Measurements from ENCODE around the gene BEST2. TPM values are rescaled to one million over a fixed set of nuclear protein-coding genes. Genes with fewer than 3 reads are reported as not detected.

BEST2 gene
- total RNA-seq, 1 experiment from 2014 or later = not detected

GRCh38 chr19:12726988-12727316, 24.6 kb upstream of the BEST2 start:
- CTCF ChIA-PET = no interaction called here

GRCh38 chr19:12727745-12728433, 23.7 kb upstream of the BEST2 start:
- Histone ChIP-seq H3K27me3 (ENCODE audit: control insufficient read depth, insufficient read depth, low read length) (no peaks in the 10 kb centered on the region), H3K27ac (ENCODE audit: low read length) (no peak overlapping the region), H3K36me3 (ENCODE audit: control insufficient read depth, insufficient read depth, low read length) (no peaks in the 10 kb centered on the region; the same call in none of the 2 replicates), H3K4me3 (ENCODE audit: low read depth in 2 of 2, low read length in 2 of 2) (no peak overlapping the region), H3K9me3 (ENCODE audit: control insufficient read depth, insufficient read depth, low read depth, low read length) (no peaks in the 10 kb centered on the region), H3K4me1 (ENCODE audit: control insufficient read depth, insufficient read depth, low read length) (peaks cover 6% of the 10 kb centered on the region; the same call in 1 of the 2 replicates)
- no peak for TF ChIP-seq REST (IDR thresholded peaks at IDR 0.05; ENCODE audit: insufficient read depth in 1 of 2, low read depth in 2 of 2, low read length in 1 of 2)
- no peak for TF ChIP-seq SIN3A (IDR thresholded peaks at IDR 0.05; ENCODE audit: borderline replicate concordance, insufficient read depth, low read depth, low read length)
- TF ChIP-seq TCF7L2 (IDR thresholded peaks at IDR 0.05; ENCODE audit: low read depth, low read length) = no peak
- no peak for TF ChIP-seq POLR2AphosphoS5 (IDR thresholded peaks at IDR 0.05; ENCODE audit: low read depth, low read length)
- no peak for TF ChIP-seq CTCF (IDR thresholded peaks at IDR 0.05)
- DNase-seq (ENCODE audit: low read depth, low spot score) (no peak), ATAC-seq (no peak)
- BruUV-seq (replicated peaks) = no TSS peak
- CTCF ChIA-PET = interaction anchor here (0.7 kb wide), 1 partner anchor 1631 kb away, joined by 3 read pairs; no protein-coding TSS in a partner anchor
- intact Hi-C loops (cut with micrococcal nuclease; ENCODE audit: unreplicated experiment) (no loop called here), in situ Hi-C loops (cut with HindIII; ENCODE audit: low pct_unique_long_range_greater_than_20kb, low sequenced_read_pairs) (no loop called here)
- POLR2A ChIA-PET = interaction anchor here (0.7 kb wide), 3 partner anchors 27 to 899 kb away, joined by 5 to 9 read pairs (median 6); no protein-coding TSS in a partner anchor

More at GRCh38 chr19:12726988-12727316, 24.6 kb upstream of the BEST2 start:
- Histone ChIP-seq H3K27me3 (ENCODE audit: control insufficient read depth, insufficient read depth, low read length) (no peaks in the 10 kb centered on the region), H3K4me3 (ENCODE audit: low read depth in 2 of 2, low read length in 2 of 2) (no peak overlapping the region), H3K36me3 (ENCODE audit: control insufficient read depth, insufficient read depth, low read length) (no peaks in the 10 kb centered on the region; the same call in none of the 2 replicates), H3K9me3 (ENCODE audit: control insufficient read depth, insufficient read depth, low read depth, low read length) (no peaks in the 10 kb centered on the region), H3K4me1 (ENCODE audit: control insufficient read depth, insufficient read depth, low read length) (no peaks in the 10 kb centered on the region), H3K27ac (ENCODE audit: low read length) (no peak overlapping the region)
- POLR2A ChIA-PET = interaction anchor here (0.7 kb wide), 3 partner anchors 228 to 900 kb away, joined by 4 to 6 read pairs (median 5); no protein-coding TSS in a partner anchor
- BruUV-seq (replicated peaks) = no TSS peak
- intact Hi-C loops (cut with micrococcal nuclease; ENCODE audit: unreplicated experiment) = no loop called here
- in situ Hi-C loops (cut with HindIII; ENCODE audit: low pct_unique_long_range_greater_than_20kb, low sequenced_read_pairs) = no loop called here
- TF ChIP-seq CTCF (IDR thresholded peaks at IDR 0.05) = no peak
- no peak for TF ChIP-seq TCF7L2 (IDR thresholded peaks at IDR 0.05; ENCODE audit: low read depth, low read length)
- no peak for TF ChIP-seq SIN3A (IDR thresholded peaks at IDR 0.05; ENCODE audit: borderline replicate concordance, insufficient read depth, low read depth, low read length)
- TF ChIP-seq REST (IDR thresholded peaks at IDR 0.05; ENCODE audit: insufficient read depth in 1 of 2, low read depth in 2 of 2, low read length in 1 of 2) = no peak
- no peak for TF ChIP-seq POLR2AphosphoS5 (IDR thresholded peaks at IDR 0.05; ENCODE audit: low read depth, low read length)
- no peak for ATAC-seq
- DNase-seq (ENCODE audit: low read depth, low spot score) = no peak

Measured in Panc1 (cell line).